Endothelial cell of umbilical vein (primary cell): ENCODE measurements around the gene MRPL42.

Experiments used
- CTCF ChIP-seq, 2 donors: IDR thresholded peaks; 1 replicate in 1 of 2; 2 replicates in 1 of 2; pipeline ENCODE4 v1.5.1; 2011; ENCODE audit warnings: low read length in 2 of 2, mild to moderate bottlenecking in 2 of 2, moderate library complexity in 2 of 2, control low read depth in 1 of 2, inconsistent platforms in 1 of 2, low read depth in 1 of 2; ENCODE audit not compliant: insufficient read depth in 1 of 2; ENCODE audit errors: extremely low read depth in 1 of 2
- EZH2 ChIP-seq: IDR thresholded peaks from 2 replicates; pipeline ENCODE4 v1.6.1; 2012; ENCODE audit warnings: borderline replicate concordance, low read depth, mild to moderate bottlenecking, moderate library complexity, low read length, inconsistent platforms; ENCODE audit not compliant: severe bottlenecking
- JUN ChIP-seq: IDR thresholded peaks from 2 replicates; pipeline ENCODE4 v1.6.1; 2011; ENCODE audit warnings: borderline replicate concordance, low read depth; ENCODE audit not compliant: insufficient read length, insufficient read depth
- POLR2A ChIP-seq: IDR thresholded peaks from 2 replicates; pipeline ENCODE4 v1.6.1; 2012; ENCODE audit warnings: low read depth, mild to moderate bottlenecking, control low read depth, low read length
- POLR2AphosphoS5 ChIP-seq: IDR thresholded peaks from 2 replicates; pipeline ENCODE4 v1.6.1; 2012; ENCODE audit warnings: low read depth, mild to moderate bottlenecking, control low read depth, low read length, moderate library complexity; ENCODE audit not compliant: insufficient read depth

- no peak for TF ChIP-seq CTCF (IDR thresholded peaks at IDR 0.05; ENCODE audit: extremely low read depth in 1 of 2, insufficient read depth in 1 of 2, low read depth in 1 of 2, low read length in 2 of 2)
- no peak for TF ChIP-seq EZH2
- TF ChIP-seq POLR2A: no peak
- no peak for TF ChIP-seq POLR2AphosphoS5
- TF ChIP-seq JUN: no peak
Measured at GRCh38 chr12:93483151-93483807, 16.0 kb downstream of the MRPL42 start.
